ENCODE data around the gene C2orf69. TPM values are rescaled to one million over a fixed set of nuclear protein-coding genes. Genes with fewer than 3 reads are reported as not detected.
A peak's percentile ranks its signal among the peaks of the same experiment; 100 is the strongest.

C2orf69 gene
- total RNA-seq, 4 donors from 2014 or later: 6.0 to 26.3 (median 13.2) TPM

DNA sequence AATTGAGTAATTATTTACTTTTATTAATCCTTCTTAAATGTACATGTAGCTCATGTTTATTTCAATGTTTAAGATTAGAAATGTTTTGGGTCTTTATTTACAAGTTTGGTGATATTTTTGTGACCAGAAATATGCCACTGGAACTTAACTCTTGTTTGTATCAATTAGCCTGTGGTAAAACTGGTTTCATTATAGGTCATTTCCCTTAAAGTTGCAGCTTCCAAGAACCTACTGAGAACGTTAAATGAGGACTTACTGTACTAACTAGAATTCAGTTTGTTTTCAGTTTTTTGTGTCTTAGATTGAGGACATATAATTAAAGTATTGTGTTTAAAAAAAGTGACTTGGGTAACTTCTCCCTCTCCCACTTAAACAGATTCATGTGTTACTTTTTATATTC is 39.9 kb downstream of the C2orf69 start:
- Histone ChIP-seq H3K27ac (no peak overlapping the region), H3K9me3 (no peaks in the 10 kb centered on the region), H3K36me3 (peaks cover 0 to 22% (median 6%) of the 10 kb centered on the region in 4 donors), H3K4me3 (no peak overlapping the region), H3K27me3 (no peaks in the 10 kb centered on the region), H3K4me1 (peaks cover 8 to 25% (median 14%) of the 10 kb centered on the region in 4 donors)
- intact Hi-C loops (cut with DNase I; ENCODE audit: low total_unique reads): no loop called here
- DNase-seq: no peak
- 28 to 33% methylated on average over 1 of the region's 1 CpG for WGBS, 2 donors (ENCODE audit: low coverage in 1 of 2)
- in situ Hi-C loops (cut with MboI; ENCODE audit: low pct_ligation_motif_present in 1 of 4, low pct_unique_long_range_greater_than_20kb in 1 of 4, low sequenced_read_pairs in 3 of 4): loop anchor here in 1 of 4 donors (25.0 kb wide), 1 partner anchor 761 kb away; no protein-coding TSS in a partner anchor
- TF ChIP-seq POLR2AphosphoS5 (IDR thresholded peaks at IDR 0.05) (no peak), EP300 (IDR thresholded peaks at IDR 0.05; ENCODE audit: low read depth) (no peak), POLR2A (IDR thresholded peaks at IDR 0.05) (no peak)
- TF ChIP-seq, protein P1, sequence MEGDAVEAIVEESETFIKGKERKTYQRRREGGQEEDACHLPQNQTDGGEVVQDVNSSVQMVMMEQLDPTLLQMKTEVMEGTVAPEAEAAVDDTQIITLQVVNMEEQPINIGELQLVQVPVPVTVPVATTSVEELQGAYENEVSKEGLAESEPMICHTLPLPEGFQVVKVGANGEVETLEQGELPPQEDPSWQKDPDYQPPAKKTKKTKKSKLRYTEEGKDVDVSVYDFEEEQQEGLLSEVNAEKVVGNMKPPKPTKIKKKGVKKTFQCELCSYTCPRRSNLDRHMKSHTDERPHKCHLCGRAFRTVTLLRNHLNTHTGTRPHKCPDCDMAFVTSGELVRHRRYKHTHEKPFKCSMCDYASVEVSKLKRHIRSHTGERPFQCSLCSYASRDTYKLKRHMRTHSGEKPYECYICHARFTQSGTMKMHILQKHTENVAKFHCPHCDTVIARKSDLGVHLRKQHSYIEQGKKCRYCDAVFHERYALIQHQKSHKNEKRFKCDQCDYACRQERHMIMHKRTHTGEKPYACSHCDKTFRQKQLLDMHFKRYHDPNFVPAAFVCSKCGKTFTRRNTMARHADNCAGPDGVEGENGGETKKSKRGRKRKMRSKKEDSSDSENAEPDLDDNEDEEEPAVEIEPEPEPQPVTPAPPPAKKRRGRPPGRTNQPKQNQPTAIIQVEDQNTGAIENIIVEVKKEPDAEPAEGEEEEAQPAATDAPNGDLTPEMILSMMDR (IDR thresholded peaks at IDR 0.05): no peak

DNA sequence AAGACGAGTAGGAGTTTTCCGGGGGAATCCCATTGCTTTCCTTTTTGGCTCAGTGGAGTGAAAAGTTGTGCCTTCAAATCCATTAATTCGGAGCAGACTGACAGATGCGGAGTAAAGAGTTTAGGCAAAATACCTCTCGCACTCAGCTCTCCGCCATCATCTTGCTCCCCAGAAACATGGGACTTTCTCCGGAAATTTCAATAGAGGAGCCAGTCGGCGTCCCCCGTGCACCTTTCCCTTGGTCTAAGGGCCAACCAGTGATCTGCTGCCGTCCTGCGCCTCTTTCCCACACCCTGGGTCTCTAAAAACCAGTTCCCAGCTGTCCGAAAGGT is 43.9 kb downstream of the C2orf69 start:
- Histone ChIP-seq H3K4me1 (peaks cover 12 to 47% (median 24%) of the 10 kb centered on the region in 4 donors), H3K4me3 (peak overlapping the region; percentile 56 to 98 (median 84)), H3K9me3 (no peaks in the 10 kb centered on the region), H3K27ac (peak overlapping the region; percentile 92 to 96 (median 94)), H3K27me3 (no peaks in the 10 kb centered on the region), H3K36me3 (peaks cover 0 to 7% (median under 1%) of the 10 kb centered on the region in 4 donors)
- in situ Hi-C loops (cut with MboI; ENCODE audit: low pct_ligation_motif_present in 1 of 4, low pct_unique_long_range_greater_than_20kb in 1 of 4, low sequenced_read_pairs in 3 of 4) (loop anchor here in 1 of 4 donors (25.0 kb wide), 1 partner anchor 757 kb away; no protein-coding TSS in a partner anchor), intact Hi-C loops (cut with DNase I; ENCODE audit: low total_unique reads) (no loop called here)
- no peak for DNase-seq
- 0% methylated on average over 3 to 13 of the region's 13 CpGs for WGBS, 2 donors (ENCODE audit: low coverage in 1 of 2)
- TF ChIP-seq POLR2AphosphoS5 (IDR thresholded peaks at IDR 0.05): no peak
- no peak for TF ChIP-seq POLR2A (IDR thresholded peaks at IDR 0.05)
- TF ChIP-seq EP300 (IDR thresholded peaks at IDR 0.05; ENCODE audit: low read depth): no peak
- TF ChIP-seq, protein P1 (IDR thresholded peaks at IDR 0.05): no peak

DNA sequence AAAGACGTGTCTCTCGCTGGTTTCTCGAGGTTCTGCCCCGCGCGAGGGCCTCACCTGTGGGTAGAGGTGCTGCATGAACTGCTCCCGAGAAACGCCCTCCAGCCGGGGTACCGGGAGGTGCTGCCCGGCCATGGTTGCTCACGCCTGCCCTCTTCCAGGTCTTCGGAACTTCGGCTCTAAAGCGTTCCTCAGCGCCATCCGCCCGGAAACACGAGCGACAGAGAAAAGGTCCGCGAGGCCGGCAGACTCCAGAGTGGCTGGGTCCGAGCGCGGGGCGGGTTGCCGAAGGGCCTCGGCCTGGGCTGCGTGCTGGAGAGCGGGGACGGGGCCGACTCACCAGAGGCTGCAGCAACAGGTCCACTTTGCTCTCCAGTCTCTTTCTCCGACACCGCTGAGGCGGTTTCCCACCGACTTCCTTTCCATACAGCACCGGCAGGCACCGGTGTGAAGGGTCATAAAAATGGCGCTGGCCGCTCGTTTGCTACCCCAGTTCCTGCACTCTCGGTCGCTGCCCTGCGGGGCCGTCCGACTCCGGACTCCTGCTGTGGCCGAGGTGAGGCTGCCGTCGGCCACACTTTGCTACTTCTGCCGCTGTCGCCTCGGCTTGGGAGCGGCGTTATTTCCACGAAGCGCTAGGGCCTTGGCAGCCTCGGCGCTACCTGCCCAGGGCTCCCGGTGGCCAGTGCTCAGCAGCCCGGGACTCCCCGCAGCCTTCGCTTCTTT is 44.4 kb downstream of the C2orf69 start, which contains the start of the genes MAIP1 and TYW5:
MAIP1 (plus strand) TSS at position 244 of the 723 bp plus-strand sequence; CDS start at position 461, 217 bp downstream.
TYW5 (minus strand) TSS at position 153 of the 723 bp plus-strand sequence; CDS start at position 132, 21 bp downstream.
- TF ChIP-seq EP300 (IDR thresholded peaks at IDR 0.05; ENCODE audit: low read depth) (no peak), POLR2AphosphoS5 (IDR thresholded peaks at IDR 0.05) (peak; percentile 53 to 86 (median 76)), POLR2A (IDR thresholded peaks at IDR 0.05) (peak; percentile 84)
- TF ChIP-seq, protein P1 (IDR thresholded peaks at IDR 0.05): peak in 4 of 5 experiments; percentile 12 to 34 (median 30)

DNA sequence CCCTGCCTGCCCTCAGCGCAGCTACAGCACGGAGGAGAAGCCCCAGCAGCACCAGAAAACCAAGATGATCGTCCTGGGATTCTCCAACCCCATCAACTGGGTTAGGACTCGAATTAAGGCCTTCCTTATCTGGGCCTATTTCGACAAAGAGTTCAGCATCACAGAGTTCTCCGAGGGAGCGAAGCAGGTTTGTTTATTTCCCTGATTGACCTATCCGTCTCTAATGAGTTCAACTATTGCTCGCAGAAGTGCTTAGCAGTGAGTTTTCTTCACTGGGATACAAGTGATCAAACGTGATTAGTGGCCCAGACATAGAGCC is 44.9 kb downstream of the C2orf69 start:
- peaks cover 0 to 16% (median 6%) of the 10 kb centered on the region in 4 donors for H3K36me3 ChIP-seq
- peak overlapping the region; percentile 56 to 98 (median 84) for H3K4me3 ChIP-seq
- DNase-seq: no peak
- intact Hi-C loops (cut with DNase I; ENCODE audit: low total_unique reads) (no loop called here), in situ Hi-C loops (cut with MboI; ENCODE audit: low pct_ligation_motif_present in 1 of 4, low pct_unique_long_range_greater_than_20kb in 1 of 4, low sequenced_read_pairs in 3 of 4) (loop anchor here in 1 of 4 donors (25.0 kb wide), 1 partner anchor 756 kb away; no protein-coding TSS in a partner anchor)
- H3K27me3 ChIP-seq: no peaks in the 10 kb centered on the region
- peak overlapping the region; percentile 92 to 96 (median 94) for H3K27ac ChIP-seq
- 3% methylated on average over 10 of the region's 10 CpGs; no CpG with 5 or more reads in 1 of the 2 donors for WGBS, 2 donors (ENCODE audit: low coverage in 1 of 2)
- H3K4me1 ChIP-seq: peaks cover 12 to 47% (median 24%) of the 10 kb centered on the region in 4 donors
- TF ChIP-seq, protein P1 (IDR thresholded peaks at IDR 0.05): no peak
- no peak for TF ChIP-seq POLR2AphosphoS5 (IDR thresholded peaks at IDR 0.05)
- TF ChIP-seq EP300 (IDR thresholded peaks at IDR 0.05; ENCODE audit: low read depth): no peak
- TF ChIP-seq POLR2A (IDR thresholded peaks at IDR 0.05): no peak
- H3K9me3 ChIP-seq: no peaks in the 10 kb centered on the region

More for the DNA sequence above, 44.4 kb downstream of the C2orf69 start, which contains the start of the genes MAIP1 and TYW5:
- Histone ChIP-seq H3K27me3 (no peaks in the 10 kb centered on the region), H3K27ac (peak within 1 kb of the TSS; percentile 92 to 96 (median 94)), H3K4me3 (peak within 1 kb of the TSS; percentile 56 to 98 (median 84)), H3K9me3 (no peaks in the 10 kb centered on the region), H3K4me1 (peaks cover 12 to 47% (median 24%) of the 10 kb centered on the region in 4 donors), H3K36me3 (peaks cover 0 to 13% (median 3%) of the 10 kb centered on the region in 4 donors)
- 0% methylated on average over 42 of the region's 64 CpGs; no CpG with 5 or more reads in 1 of the 2 donors for WGBS, 2 donors (ENCODE audit: low coverage in 1 of 2)
- peak; percentile 86 for DNase-seq
- in situ Hi-C loops (cut with MboI; ENCODE audit: low pct_ligation_motif_present in 1 of 4, low pct_unique_long_range_greater_than_20kb in 1 of 4, low sequenced_read_pairs in 3 of 4) (loop anchor here in 1 of 4 donors (25.0 kb wide), 1 partner anchor 757 kb away; no protein-coding TSS in a partner anchor), intact Hi-C loops (cut with DNase I; ENCODE audit: low total_unique reads) (no loop called here)

Data from transverse colon (tissue), 4 donors.